Natural killer cell (primary cell): ENCODE data around the gene CPEB3. TPM values are rescaled to one million over a fixed set of nuclear protein-coding genes. Genes with fewer than 3 reads are reported as not detected.

Experiments
- ATAC-seq, 3 donors: fragments of 150-1000 bp in 2 of 3; fragments of 200-7000 bp in 1 of 3; cut with Tn5 transposase; 1 replicate in 1 of 3; 2 replicates in 2 of 3; pipeline ENCODE4 v1.10.0; 2021; ENCODE audit warnings: mild to moderate bottlenecking in 2 of 3, moderate library complexity in 2 of 3
- DNase-seq, 2 donors: peaks; one replicate each; pipeline versions ENCODE4 v3.0.0 to v3.0.0-alpha.2; 2013 to 2021; ENCODE audit warnings: mixed read lengths in 1 of 2
- H3K27ac ChIP-seq: one replicate; pipeline ENCODE4 v1.5.1; 2013; ENCODE audit warnings: mild to moderate bottlenecking, low read length
- H3K27me3 ChIP-seq: one replicate; pipeline ENCODE4 v1.6.1; 2013; ENCODE audit warnings: low read length; ENCODE audit not compliant: control insufficient read depth, insufficient read depth
- H3K36me3 ChIP-seq: one replicate; pipeline ENCODE4 v1.6.1; 2013; ENCODE audit warnings: low read length; ENCODE audit not compliant: control insufficient read depth, insufficient read depth
- H3K4me1 ChIP-seq: one replicate; pipeline ENCODE4 v1.6.1; 2013; ENCODE audit warnings: low read length; ENCODE audit not compliant: control insufficient read depth, insufficient read depth
- H3K4me3 ChIP-seq: one replicate; pipeline ENCODE4 v1.5.1; 2013; ENCODE audit warnings: low read length
- H3K9me3 ChIP-seq: one replicate; pipeline ENCODE4 v1.6.1; 2013; ENCODE audit warnings: low read length; ENCODE audit not compliant: control insufficient read depth, insufficient read depth
- H3K27ac Mint-ChIP-seq, 2 donors: one replicate each; pipeline ENCODE4 v1.8.0; 2022; ENCODE audit warnings: mild to moderate bottlenecking in 2 of 2, mixed read lengths in 2 of 2, moderate library complexity in 1 of 2
- H3K27me3 Mint-ChIP-seq, 2 donors: one replicate each; pipeline ENCODE4 v1.8.0; 2022; ENCODE audit warnings: low read depth in 2 of 2, mixed read lengths in 2 of 2
- H3K36me3 Mint-ChIP-seq: one replicate; pipeline ENCODE4 v1.8.0; 2022; ENCODE audit warnings: mixed read lengths
- H3K4me1 Mint-ChIP-seq, 2 donors: one replicate each; pipeline ENCODE4 v1.8.0; 2022; ENCODE audit warnings: mixed read lengths in 2 of 2
- H3K4me3 Mint-ChIP-seq: one replicate; pipeline ENCODE4 v1.8.0; 2022; ENCODE audit warnings: mild to moderate bottlenecking, moderate library complexity, mixed read lengths
- H3K9me3 Mint-ChIP-seq, 2 donors: one replicate each; pipeline ENCODE4 v1.8.0; 2022; ENCODE audit warnings: mixed read lengths in 2 of 2
- WGBS: methylation state at CpG from one replicate; pipeline ENCODE4 v1.1.7; 2013; ENCODE audit warnings: missing lambda C conversion rate; ENCODE audit not compliant: insufficient coverage; 5-methylcytosine and 5-hydroxymethylcytosine counted together
- intact Hi-C: fragments of 100-400 bp; cut with micrococcal nuclease; formaldehyde crosslinking; loops from one replicate; pipeline ENCODE4 v1.14.2; 2022
- total RNA-seq, 4 donors: library from RNA; stranded (reverse); fragments of 120-200 nt in 1 of 4; gene quantifications; one replicate each; pipeline versions ENCODE4 v1.2.3 to v1.2.4, GENCODE V29; 2013 to 2022
- TF ChIP-seq, protein P1 (sequence below): fragments of 200-600 bp; IDR thresholded peaks from one replicate; pipeline ENCODE4 v1.8.0; 2022; ENCODE audit warnings: antibody characterized with exemption

CPEB3 gene
- total RNA-seq, 3 donors from 2014 or later (not counting 1 experiment from before 2014, with no cell fraction given) = 3.6 to 6.9 (median 5.4) TPM

DNA sequence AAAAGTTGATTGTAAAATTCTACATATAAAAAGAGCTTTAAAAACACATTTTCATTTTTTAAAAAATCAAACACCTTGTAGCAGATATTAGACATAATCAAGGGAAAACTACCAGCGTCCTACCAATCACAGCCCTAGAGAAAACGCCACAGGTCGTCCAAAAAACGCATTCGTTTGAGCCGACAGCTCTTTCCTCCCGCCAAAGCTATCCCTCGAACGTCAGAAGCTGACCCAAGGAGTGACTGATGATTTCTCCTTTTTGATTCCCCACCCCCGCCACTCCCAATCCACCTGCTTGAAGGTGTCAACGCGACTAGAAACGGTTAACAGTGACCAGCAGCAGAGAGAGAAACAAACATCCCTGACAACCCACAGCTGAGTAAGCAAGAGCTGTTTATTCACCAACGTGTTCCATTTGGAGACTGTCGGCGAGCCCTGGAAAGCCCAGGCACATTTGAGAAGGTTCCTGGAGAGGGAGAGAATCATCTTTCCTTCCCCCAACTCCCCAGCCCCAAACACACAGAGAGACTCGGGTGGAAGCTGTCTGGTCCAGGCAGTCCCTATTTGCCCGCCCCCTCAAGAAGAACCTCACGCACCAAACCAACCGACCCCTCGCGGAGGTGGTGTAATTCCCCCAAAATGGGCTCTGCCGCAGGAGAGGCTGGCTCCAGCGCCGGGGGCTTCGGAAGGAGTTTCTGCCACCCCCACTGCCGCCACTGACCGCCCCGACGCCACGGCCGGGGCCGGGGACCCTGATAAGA lies 622 bp downstream of the CPEB3 start:
- peak; percentile 29 to 64 for DNase-seq
- WGBS = under 1% methylated on average over 29 of the region's 33 CpGs

DNA sequence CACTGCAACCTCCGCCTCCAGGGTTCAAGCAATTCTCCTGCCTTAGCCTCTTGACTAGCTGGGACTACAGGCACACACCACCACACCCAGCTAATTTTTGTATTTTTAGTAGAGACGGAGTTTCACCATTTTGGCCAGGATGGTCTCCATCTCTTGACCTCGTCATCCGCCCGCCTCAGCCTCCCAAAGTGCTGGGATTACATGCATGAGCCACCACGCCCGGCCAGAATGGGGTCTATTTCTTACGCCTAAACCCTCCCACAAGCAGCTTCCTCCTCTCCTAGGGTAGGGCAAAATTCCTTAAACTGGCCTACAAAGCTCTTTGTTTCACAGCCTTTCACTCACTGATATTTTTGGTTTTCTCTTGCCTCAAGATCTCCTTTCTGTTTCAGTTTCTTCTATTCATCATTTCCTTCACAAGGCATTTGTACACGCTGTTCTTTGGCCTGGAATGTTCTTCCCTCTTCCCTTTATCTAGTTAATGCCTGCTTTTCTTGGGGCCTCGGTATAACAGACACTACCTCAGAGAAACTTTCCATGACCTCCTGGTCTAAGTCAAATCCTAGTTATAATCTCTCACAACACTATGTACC lies 6.7 kb downstream of the CPEB3 start:
- intact Hi-C loops = no loop called here
- H3K36me3 Mint-ChIP-seq = no peaks in the 10 kb centered on the region
- peak in 2 of 3 donors; percentile 10 to 38 for ATAC-seq
- no peaks in the 10 kb centered on the region for H3K9me3 Mint-ChIP-seq
- peak overlapping the region in 1 of 2 donors; percentile 68 for H3K27ac Mint-ChIP-seq
- peak overlapping the region; percentile 20 for H3K4me3 ChIP-seq
- no peak for DNase-seq
- no peaks in the 10 kb centered on the region for H3K9me3 ChIP-seq
- no peaks in the 10 kb centered on the region for H3K36me3 ChIP-seq
- TF ChIP-seq, protein P1, sequence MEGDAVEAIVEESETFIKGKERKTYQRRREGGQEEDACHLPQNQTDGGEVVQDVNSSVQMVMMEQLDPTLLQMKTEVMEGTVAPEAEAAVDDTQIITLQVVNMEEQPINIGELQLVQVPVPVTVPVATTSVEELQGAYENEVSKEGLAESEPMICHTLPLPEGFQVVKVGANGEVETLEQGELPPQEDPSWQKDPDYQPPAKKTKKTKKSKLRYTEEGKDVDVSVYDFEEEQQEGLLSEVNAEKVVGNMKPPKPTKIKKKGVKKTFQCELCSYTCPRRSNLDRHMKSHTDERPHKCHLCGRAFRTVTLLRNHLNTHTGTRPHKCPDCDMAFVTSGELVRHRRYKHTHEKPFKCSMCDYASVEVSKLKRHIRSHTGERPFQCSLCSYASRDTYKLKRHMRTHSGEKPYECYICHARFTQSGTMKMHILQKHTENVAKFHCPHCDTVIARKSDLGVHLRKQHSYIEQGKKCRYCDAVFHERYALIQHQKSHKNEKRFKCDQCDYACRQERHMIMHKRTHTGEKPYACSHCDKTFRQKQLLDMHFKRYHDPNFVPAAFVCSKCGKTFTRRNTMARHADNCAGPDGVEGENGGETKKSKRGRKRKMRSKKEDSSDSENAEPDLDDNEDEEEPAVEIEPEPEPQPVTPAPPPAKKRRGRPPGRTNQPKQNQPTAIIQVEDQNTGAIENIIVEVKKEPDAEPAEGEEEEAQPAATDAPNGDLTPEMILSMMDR = no peak
- H3K27me3 ChIP-seq = no peaks in the 10 kb centered on the region
- peak overlapping the region; percentile 85 for H3K27ac ChIP-seq
- H3K4me1 ChIP-seq = peaks cover 5% of the 10 kb centered on the region
- peaks cover 7 to 12% of the 10 kb centered on the region in 2 donors for H3K4me1 Mint-ChIP-seq
- H3K4me3 Mint-ChIP-seq = no peak overlapping the region
- no peaks in the 10 kb centered on the region for H3K27me3 Mint-ChIP-seq
- WGBS = 47% methylated on average over 10 of the region's 10 CpGs

More for the DNA sequence above, 622 bp downstream of the CPEB3 start:
- ATAC-seq = peak; percentile 16 to 22 (median 21)
- Histone ChIP-seq H3K4me1 (peaks cover 15% of the 10 kb centered on the region), H3K4me3 (peak overlapping the region; percentile 85), H3K9me3 (no peaks in the 10 kb centered on the region), H3K36me3 (peaks cover 3% of the 10 kb centered on the region), H3K27ac (peak overlapping the region; percentile 88), H3K27me3 (no peaks in the 10 kb centered on the region)
- H3K27ac Mint-ChIP-seq = peak overlapping the region; percentile 84 to 91
- H3K27me3 Mint-ChIP-seq = no peaks in the 10 kb centered on the region
- H3K4me3 Mint-ChIP-seq = peak overlapping the region; percentile 95
- H3K4me1 Mint-ChIP-seq = peaks cover 23 to 28% of the 10 kb centered on the region in 2 donors
- intact Hi-C loops = loop anchor here (2.0 to 10.0 kb wide), 4 partner anchors 47 to 495 kb away; partner anchors contain the start of genes KIF11 and TNKS2
- H3K36me3 Mint-ChIP-seq = no peaks in the 10 kb centered on the region
- TF ChIP-seq, protein P1 = no peak
- H3K9me3 Mint-ChIP-seq = no peaks in the 10 kb centered on the region

DNA sequence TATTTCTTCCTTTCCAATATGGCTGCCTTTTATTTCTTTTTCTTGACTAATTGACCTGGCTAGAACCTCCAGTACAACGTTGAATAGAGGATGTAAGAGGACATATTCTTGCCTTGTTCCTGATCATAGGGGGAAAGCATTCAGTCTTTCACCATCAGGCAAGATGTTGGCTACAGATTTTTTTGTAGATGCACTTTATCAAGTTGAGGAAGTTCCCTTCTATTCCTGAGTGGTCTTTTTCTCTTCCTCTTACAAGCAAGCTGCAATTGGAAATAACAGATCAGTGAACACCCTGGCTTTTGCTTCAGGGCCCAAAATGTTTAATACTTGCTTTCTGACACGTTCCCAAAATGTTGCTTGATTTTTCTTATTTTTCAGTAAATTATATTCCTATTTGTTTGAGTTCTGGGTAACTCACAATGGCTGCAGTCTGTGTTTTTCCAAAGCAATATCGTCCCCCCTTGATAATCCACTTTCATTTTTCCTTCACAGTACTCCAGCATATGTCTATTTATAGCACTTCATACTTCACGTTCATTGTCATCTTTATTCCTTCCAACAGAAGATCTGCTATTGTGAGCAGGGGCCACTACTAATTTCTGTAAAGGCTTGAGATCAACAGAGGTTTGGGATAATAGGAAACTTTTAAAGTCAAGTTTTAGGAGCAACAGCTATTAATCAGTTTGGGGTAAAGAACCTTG lies 11.7 kb downstream of the CPEB3 start:
- Histone ChIP-seq H3K36me3 (no peaks in the 10 kb centered on the region), H3K4me3 (no peak overlapping the region), H3K27ac (no peak overlapping the region), H3K4me1 (peaks cover 4% of the 10 kb centered on the region), H3K9me3 (no peaks in the 10 kb centered on the region), H3K27me3 (no peaks in the 10 kb centered on the region)
- no peaks in the 10 kb centered on the region for H3K36me3 Mint-ChIP-seq
- no peak overlapping the region for H3K27ac Mint-ChIP-seq
- DNase-seq = no peak
- TF ChIP-seq, protein P1 = no peak
- peaks cover 2 to 9% of the 10 kb centered on the region in 2 donors for H3K4me1 Mint-ChIP-seq
- no peak for ATAC-seq
- H3K27me3 Mint-ChIP-seq = no peaks in the 10 kb centered on the region
- WGBS = 63% methylated on average over 2 of the region's 4 CpGs
- no peaks in the 10 kb centered on the region for H3K9me3 Mint-ChIP-seq
- no peak overlapping the region for H3K4me3 Mint-ChIP-seq
- intact Hi-C loops = no loop called here
